Measurements from ENCODE around the gene ATP2A2. TPM values are rescaled to one million over a fixed set of nuclear protein-coding genes. Genes with fewer than 3 reads are reported as not detected.

The ATP2A2 gene
- polyA plus RNA-seq, 1 donor (not counting 4 experiments of a cell fraction or from before 2014, with no cell fraction given), result 127 TPM

GRCh38 chr12:110270125-110270962 is 10.7 kb upstream of the ATP2A2 start:
- H3K4me3 ChIP-seq (ENCODE audit: control insufficient read depth in 2 of 3, extremely low read depth in 1 of 3, insufficient read depth in 2 of 3, low read depth in 1 of 3, low read length in 3 of 3), result peak overlapping the region in 2 of 3 experiments; percentile 39 to 41
- H3K27me3 ChIP-seq (ENCODE audit: control insufficient read depth, extremely low read depth, insufficient read depth, low read length), result no peaks in the 10 kb centered on the region
- no peak for DNase-seq (ENCODE audit: low read depth, low spot score)

GRCh38 chr12:110271015-110271414 is 10.0 kb upstream of the ATP2A2 start:
- Histone ChIP-seq H3K4me2 (ENCODE audit: control insufficient read depth, extremely low read depth, insufficient read depth, low read depth, low read length) (no peak overlapping the region), H3K4me3 (ENCODE audit: control insufficient read depth in 2 of 3, extremely low read depth in 1 of 3, insufficient read depth in 2 of 3, low read depth in 1 of 3, low read length in 3 of 3) (no peak overlapping the region), H3K27me3 (ENCODE audit: control insufficient read depth, extremely low read depth, insufficient read depth, low read length) (no peaks in the 10 kb centered on the region), H3K9me1 (ENCODE audit: control insufficient read depth, extremely low read depth, insufficient read depth, low read length) (no peaks in the 10 kb centered on the region), H2AFZ (ENCODE audit: control insufficient read depth, low read length) (no peak overlapping the region), H3K9me3 (ENCODE audit: control insufficient read depth, low read depth, low read length) (no peaks in the 10 kb centered on the region), H3K4me1 (ENCODE audit: control insufficient read depth, extremely low read depth, insufficient read depth, low read length) (peaks cover 21% of the 10 kb centered on the region), H3K36me3 (ENCODE audit: control insufficient read depth in 2 of 2, extremely low read depth in 1 of 2, insufficient read depth in 2 of 2, low read length in 2 of 2) (no peaks in the 10 kb centered on the region), H3K79me2 (ENCODE audit: control insufficient read depth, insufficient read depth, low read length) (no peaks in the 10 kb centered on the region), H3K9ac (ENCODE audit: control insufficient read depth, extremely low read depth, insufficient read depth, low read length) (no peak overlapping the region), H3K27ac (ENCODE audit: control insufficient read depth, insufficient read depth, low read length) (no peak overlapping the region), H4K20me1 (ENCODE audit: control insufficient read depth, extremely low read depth, insufficient read depth, low read length) (no peaks in the 10 kb centered on the region)
- TF ChIP-seq EZH2 (IDR thresholded peaks at IDR 0.05; ENCODE audit: low read length), result no peak
- no peak for TF ChIP-seq CTCF (optimal IDR thresholded peaks at IDR 0.05 in 1 of 3, IDR thresholded peaks at IDR 0.05 in 1 of 3, conservative IDR thresholded peaks at IDR 0.05 in 1 of 3; ENCODE audit: extremely low read depth in 1 of 3, insufficient read depth in 2 of 3, low read length in 3 of 3)
- dilution Hi-C loops (cut with MboI; ENCODE audit: extremely low pct_ligation_motif_present, low sequenced_read_pairs), result no loop called here
- DNase-seq (ENCODE audit: low read depth, low spot score) (no peak), FAIRE-seq (no peak)

More at GRCh38 chr12:110270125-110270962, 10.7 kb upstream of the ATP2A2 start:
- no peaks in the 10 kb centered on the region for H3K79me2 ChIP-seq (ENCODE audit: control insufficient read depth, insufficient read depth, low read length)
- dilution Hi-C loops (cut with MboI; ENCODE audit: extremely low pct_ligation_motif_present, low sequenced_read_pairs), result no loop called here
- H3K27ac ChIP-seq (ENCODE audit: control insufficient read depth, insufficient read depth, low read length), result peak overlapping the region; percentile 36
- H3K4me1 ChIP-seq (ENCODE audit: control insufficient read depth, extremely low read depth, insufficient read depth, low read length), result peaks cover 21% of the 10 kb centered on the region
- H3K9me1 ChIP-seq (ENCODE audit: control insufficient read depth, extremely low read depth, insufficient read depth, low read length), result no peaks in the 10 kb centered on the region
- peak overlapping the region; percentile 74 for H2AFZ ChIP-seq (ENCODE audit: control insufficient read depth, low read length)
- no peaks in the 10 kb centered on the region for H3K36me3 ChIP-seq (ENCODE audit: control insufficient read depth in 2 of 2, extremely low read depth in 1 of 2, insufficient read depth in 2 of 2, low read length in 2 of 2)
- H3K4me2 ChIP-seq (ENCODE audit: control insufficient read depth, extremely low read depth, insufficient read depth, low read depth, low read length), result peak overlapping the region; percentile 75
- FAIRE-seq, result no peak
- H3K9me3 ChIP-seq (ENCODE audit: control insufficient read depth, low read depth, low read length), result no peaks in the 10 kb centered on the region
- H4K20me1 ChIP-seq (ENCODE audit: control insufficient read depth, extremely low read depth, insufficient read depth, low read length), result no peaks in the 10 kb centered on the region
- TF ChIP-seq EZH2 (IDR thresholded peaks at IDR 0.05; ENCODE audit: low read length) (no peak), CTCF (optimal IDR thresholded peaks at IDR 0.05 in 1 of 3, IDR thresholded peaks at IDR 0.05 in 1 of 3, conservative IDR thresholded peaks at IDR 0.05 in 1 of 3; ENCODE audit: extremely low read depth in 1 of 3, insufficient read depth in 2 of 3, low read length in 3 of 3) (no peak)
- H3K9ac ChIP-seq (ENCODE audit: control insufficient read depth, extremely low read depth, insufficient read depth, low read length), result peak overlapping the region; percentile 18
